ENCODE results near the gene KCNN1.

KCNN1 gene

DNA sequence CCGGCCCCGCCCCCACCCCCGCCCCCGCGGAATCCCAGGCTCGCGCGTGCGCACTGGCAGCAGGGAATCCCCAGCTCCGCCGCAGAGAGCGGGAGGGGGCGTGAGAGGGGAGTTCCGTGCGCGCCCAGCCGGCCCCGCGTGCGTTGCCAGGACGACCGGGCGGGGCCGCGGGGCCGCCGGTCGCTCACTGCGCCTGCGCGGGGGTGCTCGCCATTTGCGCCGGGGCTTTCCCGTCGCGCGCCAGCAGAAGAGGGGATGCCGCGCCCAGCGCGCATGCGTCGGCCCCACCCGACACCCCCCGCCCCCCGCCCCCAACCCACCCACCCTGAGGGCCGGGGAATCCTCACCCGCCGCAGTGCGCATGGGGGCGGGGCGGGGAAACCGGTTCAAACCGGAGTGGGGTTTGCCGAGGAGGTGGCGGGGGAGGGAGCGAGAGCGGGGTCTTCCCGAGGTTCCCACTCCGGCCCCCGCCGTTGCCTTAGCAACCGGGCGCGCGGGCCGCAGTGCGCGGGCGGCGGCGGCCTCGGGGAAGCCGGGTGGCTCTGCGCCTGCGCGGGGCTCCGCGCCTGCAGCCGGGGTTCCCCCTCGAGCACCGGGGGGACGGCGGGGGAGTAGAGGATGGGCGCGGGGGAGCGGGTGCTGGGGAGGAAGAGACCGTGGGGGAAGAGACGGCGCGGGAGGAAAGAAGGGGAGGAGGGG is 18.9 kb upstream of the KCNN1 start:
- no peak for FAIRE-seq

DNA sequence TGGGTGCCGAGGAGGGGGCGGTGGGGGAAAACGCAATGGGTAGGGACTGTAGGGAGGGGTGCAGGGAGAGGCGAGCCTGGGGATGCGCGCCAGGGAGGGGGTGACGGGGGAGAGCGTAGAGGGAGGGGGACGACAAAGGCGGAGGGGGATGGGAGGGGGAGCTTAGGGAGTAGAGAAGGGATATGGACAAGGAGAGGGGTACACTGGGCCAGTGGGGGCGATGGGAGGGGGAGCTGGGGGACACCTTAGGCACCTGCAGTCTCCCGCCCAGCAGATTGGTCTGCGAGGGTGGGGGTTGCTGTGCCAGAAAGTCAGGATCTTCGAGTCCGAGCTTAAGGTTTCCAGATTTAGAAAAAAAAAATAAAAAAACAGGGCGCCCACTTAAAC is 18.4 kb upstream of the KCNN1 start:
- FAIRE-seq: no peak

- no peak for FAIRE-seq
These were observed 17.7 kb upstream of the KCNN1 start for GRCh38 chr19:17948931-17949930.

DNA sequence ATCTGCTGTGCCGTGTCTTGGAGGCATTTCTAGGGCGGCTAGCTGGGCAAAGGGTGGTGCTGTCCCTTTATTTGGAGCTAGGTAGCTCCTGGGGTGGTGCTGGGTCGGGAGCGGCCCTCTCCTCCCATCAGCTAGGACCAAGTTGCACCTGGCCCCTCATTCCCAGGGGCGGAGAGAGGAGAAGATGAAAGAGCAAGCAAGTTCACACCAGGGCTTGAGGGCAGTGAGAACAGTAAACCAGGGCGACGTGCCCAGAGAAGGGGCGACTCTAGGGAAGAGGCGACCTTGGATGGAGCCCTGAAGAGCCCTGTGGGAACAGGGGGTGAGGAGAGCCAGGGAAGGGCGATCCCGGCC is 17.0 kb upstream of the KCNN1 start:
- FAIRE-seq: no peak

DNA sequence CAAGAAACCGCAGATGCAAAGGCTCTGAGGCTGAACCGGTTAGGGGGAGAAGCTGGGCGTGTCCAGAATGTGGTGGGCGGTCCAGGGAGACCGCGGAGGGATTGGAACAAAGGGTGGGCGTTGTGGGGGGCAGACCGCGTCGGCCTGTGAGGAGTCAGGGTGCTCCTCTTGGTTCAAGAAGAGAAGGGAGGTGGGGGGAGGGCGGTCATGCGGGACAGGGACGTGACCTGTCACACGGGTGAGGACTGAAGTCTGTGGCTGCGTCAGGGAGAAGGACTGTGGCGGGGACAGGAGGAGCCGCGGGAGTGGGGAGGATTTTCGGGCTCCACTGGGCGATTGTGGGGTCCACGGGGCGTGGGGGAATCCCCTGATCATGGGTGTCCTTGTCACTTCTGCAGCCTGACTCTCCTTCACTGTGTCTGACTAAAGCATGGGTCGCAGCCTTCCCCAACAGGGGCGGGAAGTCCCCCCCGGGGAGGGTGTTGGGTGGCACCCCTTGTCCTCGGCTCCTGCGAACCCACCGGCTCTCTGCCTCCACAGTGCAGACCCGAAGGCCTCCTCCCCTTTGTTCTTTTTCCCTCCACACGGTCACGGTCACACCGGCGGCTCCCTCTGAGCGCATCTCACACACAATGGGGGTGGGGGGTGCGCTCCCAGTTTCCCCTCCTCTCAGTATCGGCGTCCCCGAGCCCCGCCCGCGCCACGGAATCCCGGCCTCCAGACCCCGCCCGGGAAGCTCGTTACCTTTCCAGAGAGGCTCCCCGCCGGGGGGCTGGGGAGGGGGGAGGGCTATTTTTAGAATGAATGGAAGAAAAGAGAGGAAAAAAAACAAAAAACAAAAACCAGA is 16.4 kb upstream of the KCNN1 start:
- no peak for FAIRE-seq

DNA sequence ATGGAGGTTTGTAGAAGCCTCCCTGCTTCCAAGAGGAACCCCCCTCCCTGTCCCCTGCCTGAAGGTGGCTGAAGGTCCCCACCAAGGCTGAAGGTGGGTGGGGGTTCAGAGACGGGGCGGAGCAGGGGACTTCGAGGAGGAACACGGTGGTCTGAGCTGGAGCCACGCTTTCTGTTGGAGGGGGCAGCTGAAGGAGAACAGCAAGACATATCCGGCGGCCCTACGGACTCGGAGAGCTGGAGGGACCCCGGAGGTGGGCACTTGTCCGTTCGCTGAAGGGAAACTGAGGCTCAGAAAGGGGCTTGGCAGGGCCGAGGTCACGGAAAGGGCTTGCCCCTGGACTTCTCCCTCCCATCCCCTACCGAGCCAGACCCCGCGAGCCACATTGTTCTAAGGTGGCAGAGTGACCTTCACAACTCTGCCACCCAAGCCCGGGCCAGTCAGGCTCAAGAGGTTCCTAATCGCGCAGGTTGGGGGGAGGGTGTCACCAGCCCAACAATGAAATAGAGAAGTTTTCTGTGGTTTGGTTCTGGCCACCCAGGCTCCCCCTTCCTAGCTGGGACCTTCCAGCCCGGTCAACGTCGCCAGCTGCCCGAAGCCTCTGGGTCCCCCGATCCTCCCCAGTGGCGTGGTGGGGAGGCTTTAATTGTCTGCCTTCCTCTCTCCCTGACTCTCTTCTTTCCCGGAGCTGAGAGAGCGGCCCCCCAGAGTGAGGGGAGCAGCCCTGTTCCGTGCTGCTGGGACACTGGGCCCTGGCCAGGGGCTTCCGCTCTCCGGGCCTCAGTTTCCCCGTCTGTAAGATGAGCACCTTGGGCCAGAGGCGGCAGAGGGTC is 15.5 kb upstream of the KCNN1 start:
- FAIRE-seq: no peak

DNA sequence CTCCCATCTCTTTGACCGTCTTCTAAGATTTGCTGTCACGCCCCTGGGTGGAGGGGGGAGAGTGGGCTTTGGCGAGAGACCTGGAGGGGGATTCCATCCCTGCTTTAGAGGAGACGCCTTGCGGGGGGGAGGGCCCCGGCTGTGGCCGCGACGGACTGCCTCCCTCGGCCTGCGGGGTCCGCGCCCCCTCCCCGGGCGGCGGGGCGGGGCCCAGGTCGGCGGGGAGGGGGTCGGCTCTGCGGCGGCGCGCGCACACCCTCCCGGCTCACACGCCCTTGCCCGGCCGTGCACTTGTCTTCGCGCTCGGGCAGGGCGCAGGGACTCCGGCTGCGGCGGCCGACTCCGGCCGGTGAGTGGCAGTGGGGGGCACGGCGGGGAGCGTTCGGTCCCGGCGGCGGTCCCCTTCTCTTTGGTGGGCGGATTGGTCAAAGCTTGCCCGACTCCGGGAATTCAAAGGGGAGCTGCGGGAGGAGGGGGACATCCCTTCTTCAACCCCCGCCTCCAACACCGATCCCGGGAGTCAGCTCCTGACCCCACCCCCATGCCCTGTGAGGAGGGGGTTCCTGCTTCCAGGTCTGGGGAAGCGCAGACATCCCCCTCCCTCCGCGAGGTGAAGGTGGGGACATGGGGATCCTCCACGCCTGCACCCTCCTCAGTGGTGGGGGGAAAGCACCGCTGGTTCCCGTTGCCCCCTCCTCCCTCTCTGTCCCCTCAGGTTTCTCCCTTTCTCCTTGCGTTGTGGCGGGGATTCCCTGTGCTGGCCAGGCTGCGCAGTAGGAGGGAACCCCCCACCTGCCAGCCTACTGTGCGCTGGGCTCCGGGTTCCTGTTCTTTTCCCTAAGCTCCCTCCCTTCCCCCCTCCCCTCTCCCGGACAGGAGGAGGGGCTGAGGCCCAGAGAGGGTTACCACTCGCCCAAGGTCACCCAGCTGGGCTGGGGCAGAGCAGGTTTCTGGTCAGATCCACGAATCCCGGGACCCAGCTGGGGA is 14.6 kb upstream of the KCNN1 start:
- no peak for FAIRE-seq

DNA sequence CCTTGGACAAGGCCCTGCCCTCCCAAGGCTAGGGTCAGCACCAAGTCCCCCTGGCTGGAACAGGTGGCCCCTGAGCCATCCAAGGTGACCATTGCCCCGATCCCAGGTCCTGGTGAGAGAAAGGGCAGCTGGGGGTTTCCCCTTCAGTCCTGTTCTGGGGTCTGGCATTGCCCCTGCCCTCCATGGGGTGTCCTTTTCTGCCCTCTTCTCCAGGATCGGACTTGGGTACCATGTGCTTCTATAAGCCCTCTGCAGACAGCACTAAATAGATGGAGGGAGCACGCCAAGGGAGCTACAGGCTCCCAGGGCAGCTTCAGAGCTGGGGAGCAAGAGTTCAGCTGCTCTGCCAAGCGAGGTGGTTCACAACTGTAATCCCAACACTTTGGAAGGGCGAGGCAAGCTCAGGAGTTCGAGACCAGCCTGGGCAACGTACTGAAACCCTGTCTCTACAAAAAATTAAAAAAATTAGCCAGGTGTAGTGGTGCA is 13.5 kb upstream of the KCNN1 start:
- FAIRE-seq: no peak

GRCh38 chr19:17953869-17954268 is 13.0 kb upstream of the KCNN1 start:
- FAIRE-seq: no peak

- no peak for FAIRE-seq
These were observed 12.5 kb upstream of the KCNN1 start for GRCh38 chr19:17954401-17954800.

DNA sequence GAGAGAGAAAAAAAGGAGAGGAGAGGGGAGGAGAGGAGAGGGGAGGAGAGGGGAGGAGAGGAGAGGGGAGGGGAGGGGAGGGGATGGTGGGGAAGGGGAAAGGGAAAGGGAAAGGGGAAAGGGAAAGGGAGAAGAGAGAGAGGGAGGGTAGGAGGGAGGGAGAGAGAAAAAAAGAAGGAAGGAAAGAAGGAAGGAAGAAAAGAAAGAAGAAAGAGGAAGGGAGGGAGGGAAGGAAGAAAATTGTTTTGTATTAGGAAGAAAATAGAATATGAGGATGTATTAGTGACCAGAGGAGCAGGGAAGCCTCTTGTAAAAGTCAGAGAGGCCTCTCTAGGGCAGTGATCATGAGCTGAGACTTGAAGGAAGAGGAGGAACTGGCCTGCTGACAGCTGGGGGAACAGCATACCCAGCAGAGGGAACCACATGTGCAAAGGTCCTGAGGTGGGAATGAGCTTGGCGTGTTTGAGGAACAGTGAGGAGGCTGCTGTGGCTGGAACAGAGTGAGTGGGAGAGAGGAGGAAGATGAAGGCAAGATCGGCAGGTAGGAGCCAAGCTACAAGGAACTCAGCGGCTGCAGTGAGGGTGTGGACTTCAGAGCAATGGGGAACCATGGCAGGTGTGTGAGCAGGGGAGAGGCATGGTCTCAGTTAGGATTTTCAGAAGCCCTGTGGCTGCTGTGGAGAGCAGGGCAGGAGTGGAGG is 9.6 kb upstream of the KCNN1 start:
- FAIRE-seq: no peak

DNA sequence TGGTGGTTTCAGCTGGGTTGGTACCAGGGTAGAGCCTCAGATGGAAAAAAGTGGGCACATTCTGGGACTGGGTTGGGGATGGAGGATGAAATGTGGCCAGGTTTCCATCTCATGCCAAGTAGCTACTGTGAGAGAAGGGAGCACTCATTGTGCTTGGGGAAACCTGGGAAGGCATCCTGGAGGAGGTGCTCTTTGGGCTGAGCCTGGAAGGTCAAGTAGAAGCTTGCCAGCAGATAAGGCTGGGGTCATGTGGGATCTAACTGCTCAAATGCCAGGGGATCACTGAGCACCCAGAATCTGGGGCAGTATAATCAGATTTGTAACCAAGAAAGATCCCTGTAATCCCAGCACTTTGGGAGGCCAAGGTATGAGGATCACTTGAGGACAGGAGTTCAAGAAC is 9.0 kb upstream of the KCNN1 start:
- no peak for FAIRE-seq

- no peak for FAIRE-seq
These were observed 2.8 kb upstream of the KCNN1 start for GRCh38 chr19:17963936-17964691.

GRCh38 chr19:17965370-17966128 is 1.4 kb upstream of the KCNN1 start:
- no peak for FAIRE-seq

DNA sequence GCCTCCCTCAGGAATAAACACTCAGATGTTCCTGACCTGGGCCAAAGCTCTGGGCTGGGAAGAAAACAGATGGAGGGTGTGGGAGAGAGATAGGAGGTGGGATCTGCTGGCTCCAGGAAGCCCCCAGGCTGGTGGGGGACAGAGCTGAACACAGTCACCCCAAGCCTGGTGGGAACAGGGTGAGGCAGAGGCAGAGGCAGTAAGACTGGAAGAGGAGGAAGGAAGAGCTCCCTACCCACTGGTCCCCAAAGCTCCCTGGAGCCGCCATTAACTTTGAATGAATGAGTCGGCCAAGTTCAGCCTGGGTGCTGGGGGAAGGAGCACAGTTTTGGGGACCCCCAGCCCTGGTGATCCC is 801 bp upstream of the KCNN1 start:
- no peak for FAIRE-seq

- FAIRE-seq: no peak
These were observed 547 bp downstream of the KCNN1 start for GRCh38 chr19:17967257-17968051.

DNA sequence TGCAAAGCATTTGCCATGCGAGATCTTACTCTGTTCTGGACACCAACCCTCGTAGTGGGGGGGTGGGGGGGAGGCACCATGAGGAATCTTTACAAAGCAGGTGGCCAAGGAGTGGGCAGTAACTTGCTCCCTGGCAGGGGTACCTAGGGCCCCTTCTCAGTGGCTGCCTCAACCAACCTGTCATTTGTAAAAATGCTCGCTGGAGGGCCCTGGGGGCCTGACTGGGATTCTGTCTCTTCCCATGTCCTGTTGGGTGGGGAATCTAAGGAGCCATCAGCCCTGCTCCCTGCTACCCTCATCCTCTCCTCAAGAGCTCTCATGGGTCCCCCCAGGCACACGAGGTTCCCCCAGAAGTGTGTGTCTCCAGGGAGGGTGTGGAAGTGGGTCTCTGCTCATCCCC is 1.5 kb downstream of the KCNN1 start:
- no peak for FAIRE-seq
